ENCODE measurements around the gene DPYSL4.

DNA sequence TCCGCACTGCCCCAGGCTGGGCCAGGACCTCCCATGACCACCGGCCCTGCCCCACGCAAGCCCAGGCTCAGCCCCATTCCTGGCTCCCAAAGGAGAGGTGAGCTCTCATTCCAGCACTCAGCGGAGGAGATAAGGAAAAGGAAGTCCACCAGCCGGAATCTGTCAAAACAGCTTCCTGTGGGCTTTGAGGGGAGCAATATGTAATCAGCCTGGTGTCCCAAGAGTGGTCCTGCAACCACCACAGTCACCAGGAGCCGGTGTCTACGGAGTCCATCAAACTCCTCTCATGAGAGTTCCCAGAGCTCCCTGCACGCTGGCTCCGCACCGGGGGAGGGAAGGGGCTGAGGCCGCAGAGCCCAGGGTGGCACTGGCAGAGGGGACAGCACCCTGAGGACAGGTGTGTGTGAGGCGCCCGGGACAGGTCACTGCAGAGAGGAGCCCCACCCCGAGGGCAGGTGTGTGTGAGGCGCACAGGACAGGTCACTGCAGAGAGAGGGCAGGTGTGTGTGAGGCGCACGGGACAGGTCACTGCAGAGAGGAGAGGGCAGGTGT, 63.2 kb downstream of the DPYSL4 start:
- TF ChIP-seq, protein P1, sequence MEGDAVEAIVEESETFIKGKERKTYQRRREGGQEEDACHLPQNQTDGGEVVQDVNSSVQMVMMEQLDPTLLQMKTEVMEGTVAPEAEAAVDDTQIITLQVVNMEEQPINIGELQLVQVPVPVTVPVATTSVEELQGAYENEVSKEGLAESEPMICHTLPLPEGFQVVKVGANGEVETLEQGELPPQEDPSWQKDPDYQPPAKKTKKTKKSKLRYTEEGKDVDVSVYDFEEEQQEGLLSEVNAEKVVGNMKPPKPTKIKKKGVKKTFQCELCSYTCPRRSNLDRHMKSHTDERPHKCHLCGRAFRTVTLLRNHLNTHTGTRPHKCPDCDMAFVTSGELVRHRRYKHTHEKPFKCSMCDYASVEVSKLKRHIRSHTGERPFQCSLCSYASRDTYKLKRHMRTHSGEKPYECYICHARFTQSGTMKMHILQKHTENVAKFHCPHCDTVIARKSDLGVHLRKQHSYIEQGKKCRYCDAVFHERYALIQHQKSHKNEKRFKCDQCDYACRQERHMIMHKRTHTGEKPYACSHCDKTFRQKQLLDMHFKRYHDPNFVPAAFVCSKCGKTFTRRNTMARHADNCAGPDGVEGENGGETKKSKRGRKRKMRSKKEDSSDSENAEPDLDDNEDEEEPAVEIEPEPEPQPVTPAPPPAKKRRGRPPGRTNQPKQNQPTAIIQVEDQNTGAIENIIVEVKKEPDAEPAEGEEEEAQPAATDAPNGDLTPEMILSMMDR (IDR thresholded peaks at IDR 0.05) = no peak
- TF ChIP-seq EZH2 (IDR thresholded peaks at IDR 0.05) (no peak), EZH2phosphoT487 (IDR thresholded peaks at IDR 0.05) (no peak)
